ENCODE measurements around the gene HOXD12.

The HOXD12 gene

DNA sequence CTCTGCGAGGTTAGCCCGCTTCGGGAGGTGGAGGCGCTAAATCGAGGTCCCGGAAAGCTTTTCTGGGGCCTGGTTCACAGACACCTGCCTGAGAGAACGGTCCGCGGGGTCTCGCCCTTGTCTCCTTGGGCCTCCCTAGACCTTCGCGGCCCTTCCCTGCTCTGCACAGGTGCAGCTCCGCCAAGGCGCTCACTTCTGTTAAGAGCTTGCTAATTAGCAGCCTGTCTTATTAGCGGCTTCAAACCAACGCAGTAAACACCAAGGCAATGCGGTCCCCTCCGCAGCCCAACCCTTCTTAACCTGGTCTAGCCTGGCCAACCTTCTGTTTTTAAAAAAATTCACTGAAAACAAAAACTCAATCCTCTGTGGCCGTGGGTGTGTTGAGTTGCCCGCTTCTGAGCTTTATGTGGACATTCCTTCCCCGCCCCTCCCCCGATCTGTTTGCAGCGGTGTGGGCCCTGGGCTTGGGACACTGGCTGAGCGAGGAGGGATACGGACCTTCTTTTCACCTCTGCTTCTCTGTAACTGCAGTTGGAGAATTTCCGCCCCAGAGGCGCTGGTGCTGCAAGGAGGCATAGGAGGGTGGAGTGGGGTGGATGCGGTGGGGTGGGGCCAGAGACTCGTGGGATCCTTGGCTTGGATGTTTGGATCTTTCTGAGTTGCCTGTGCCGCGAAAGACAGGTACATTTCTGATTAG lies 48.4 kb downstream of the HOXD12 start:
- DNase-seq (ENCODE audit: low read depth) = no peak

- no peak for DNase-seq (ENCODE audit: low read depth)
Measured at GRCh38 chr2:176148751-176149421, 49.3 kb downstream of the HOXD12 start.

GRCh38 chr2:176149481-176149938 lies 49.9 kb downstream of the HOXD12 start:
- no peak for DNase-seq (ENCODE audit: low read depth)

DNA sequence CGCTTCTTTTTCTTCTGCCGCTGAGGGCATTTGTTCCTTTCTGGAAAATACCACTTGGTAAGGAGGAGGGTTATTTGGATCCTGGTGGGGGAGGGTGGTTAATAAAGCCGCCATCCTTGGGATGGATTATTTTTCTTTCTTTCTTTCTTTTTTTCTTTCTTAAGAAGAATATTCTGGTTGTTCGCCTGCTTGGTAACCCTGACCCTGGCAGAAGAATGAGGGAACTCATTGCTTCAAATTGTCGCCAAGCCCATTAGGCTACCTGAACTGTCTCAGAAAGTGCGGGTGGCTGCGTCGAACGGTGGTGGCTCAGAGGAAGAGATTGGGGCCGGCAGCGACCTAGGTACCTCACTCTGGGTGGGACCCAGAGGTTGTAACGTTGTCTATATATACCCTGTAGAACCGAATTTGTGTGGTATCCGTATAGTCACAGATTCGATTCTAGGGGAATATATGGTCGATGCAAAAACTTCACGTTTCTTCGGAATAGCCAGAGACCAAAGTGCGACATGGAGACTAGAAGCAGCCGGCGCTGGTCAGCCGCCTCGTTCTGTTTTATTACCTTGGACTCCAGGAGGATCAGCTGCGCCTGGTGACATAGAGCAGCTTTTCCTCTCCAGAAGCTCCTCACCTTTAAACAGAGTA lies 50.5 kb downstream of the HOXD12 start:
- DNase-seq (ENCODE audit: low read depth) = no peak

- DNase-seq (ENCODE audit: low read depth) = no peak
Measured at GRCh38 chr2:176150584-176151441, 51.2 kb downstream of the HOXD12 start.

DNA sequence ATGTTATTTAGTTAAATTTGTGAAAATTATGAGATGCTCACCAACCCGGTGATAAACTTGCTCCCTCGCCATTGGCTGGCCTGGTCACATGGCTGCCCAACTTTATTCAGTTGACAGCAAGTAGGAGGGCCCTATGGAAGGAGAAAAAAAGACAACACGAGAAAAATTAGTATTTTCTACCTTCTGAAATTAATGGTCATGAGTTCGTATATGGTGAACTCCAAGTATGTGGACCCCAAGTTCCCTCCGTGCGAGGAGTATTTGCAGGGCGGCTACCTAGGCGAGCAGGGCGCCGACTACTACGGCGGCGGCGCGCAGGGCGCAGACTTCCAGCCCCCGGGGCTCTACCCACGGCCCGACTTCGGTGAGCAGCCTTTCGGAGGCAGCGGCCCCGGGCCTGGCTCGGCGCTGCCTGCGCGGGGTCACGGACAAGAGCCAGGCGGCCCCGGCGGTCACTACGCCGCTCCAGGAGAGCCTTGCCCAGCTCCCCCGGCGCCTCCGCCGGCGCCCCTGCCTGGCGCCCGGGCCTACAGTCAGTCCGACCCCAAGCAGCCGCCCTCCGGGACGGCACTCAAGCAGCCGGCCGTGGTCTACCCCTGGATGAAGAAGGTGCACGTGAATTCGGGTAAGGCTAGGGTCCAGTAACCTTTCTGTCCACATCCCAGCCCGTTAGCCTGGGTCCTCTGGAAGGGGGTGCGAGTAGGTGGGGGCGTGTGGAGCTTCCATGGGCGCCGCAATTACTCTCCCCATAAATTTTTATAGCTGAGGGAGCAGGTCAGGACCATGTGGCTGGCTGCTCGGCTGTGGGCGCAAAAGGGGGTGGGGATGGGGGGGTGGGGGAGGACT lies 52.1 kb downstream of the HOXD12 start, which contains the start of gene HOXD4:
TSS of gene HOXD4 (plus strand) at position 109 of the 846 bp plus-strand sequence. CDS start at position 193, 84 bp downstream.
- DNase-seq (ENCODE audit: low read depth) = no peak

Measured in non-pigmented ciliary epithelial cell (primary cell).